Measurements from ENCODE around the gene DPEP3.

- TF ChIP-seq CTCF (IDR thresholded peaks at IDR 0.05 in 8 of 11, conservative IDR thresholded peaks at IDR 0.05 in 3 of 11) = no peak
- no peak for TF ChIP-seq POLR2A (IDR thresholded peaks at IDR 0.05)
- TF ChIP-seq POLR2AphosphoS5 (IDR thresholded peaks at IDR 0.05) = no peak
Measured at GRCh38 chr16:67977005-67977404, 3.3 kb downstream of the DPEP3 start.
